ENCODE data around the gene TIMP2. TPM values are rescaled to one million over a fixed set of nuclear protein-coding genes. Genes with fewer than 3 reads are reported as not detected.
A peak's percentile ranks its signal among the peaks of the same experiment; 100 is the strongest.

Gene TIMP2
- total RNA-seq, 1 donor from 2014 or later, result 318 TPM

DNA sequence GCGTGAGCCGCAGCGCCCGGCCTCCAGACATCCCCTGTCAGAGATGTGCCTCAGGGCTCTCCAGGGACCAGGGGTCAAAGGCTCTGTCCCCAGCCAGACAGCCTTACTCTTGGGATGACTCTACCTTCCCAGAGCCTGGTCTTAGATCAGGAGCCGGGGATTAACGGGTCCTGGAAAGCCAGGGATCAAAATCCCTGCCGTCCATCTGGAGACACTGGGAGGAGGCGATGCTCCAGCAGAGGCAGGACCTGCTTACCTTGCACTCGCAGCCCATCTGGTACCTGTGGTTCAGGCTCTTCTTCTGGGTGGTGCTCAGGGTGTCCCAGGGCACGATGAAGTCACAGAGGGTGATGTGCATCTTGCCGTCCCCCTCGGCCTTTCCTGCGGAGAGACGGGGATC is 67.9 kb downstream of the TIMP2 start:
- Histone ChIP-seq H3K27ac (no peak overlapping the region), H3K27me3 (no peaks in the 10 kb centered on the region), H3K4me1 (peaks cover 8% of the 10 kb centered on the region), H3K4me3 (no peak overlapping the region), H3K9me3 (no peaks in the 10 kb centered on the region), H3K36me3 (peaks cover 43% of the 10 kb centered on the region)
- no peak for ATAC-seq
- no peak for DNase-seq
- intact Hi-C loops (cut with DNase I), result no loop called here
- TF ChIP-seq, protein P1, sequence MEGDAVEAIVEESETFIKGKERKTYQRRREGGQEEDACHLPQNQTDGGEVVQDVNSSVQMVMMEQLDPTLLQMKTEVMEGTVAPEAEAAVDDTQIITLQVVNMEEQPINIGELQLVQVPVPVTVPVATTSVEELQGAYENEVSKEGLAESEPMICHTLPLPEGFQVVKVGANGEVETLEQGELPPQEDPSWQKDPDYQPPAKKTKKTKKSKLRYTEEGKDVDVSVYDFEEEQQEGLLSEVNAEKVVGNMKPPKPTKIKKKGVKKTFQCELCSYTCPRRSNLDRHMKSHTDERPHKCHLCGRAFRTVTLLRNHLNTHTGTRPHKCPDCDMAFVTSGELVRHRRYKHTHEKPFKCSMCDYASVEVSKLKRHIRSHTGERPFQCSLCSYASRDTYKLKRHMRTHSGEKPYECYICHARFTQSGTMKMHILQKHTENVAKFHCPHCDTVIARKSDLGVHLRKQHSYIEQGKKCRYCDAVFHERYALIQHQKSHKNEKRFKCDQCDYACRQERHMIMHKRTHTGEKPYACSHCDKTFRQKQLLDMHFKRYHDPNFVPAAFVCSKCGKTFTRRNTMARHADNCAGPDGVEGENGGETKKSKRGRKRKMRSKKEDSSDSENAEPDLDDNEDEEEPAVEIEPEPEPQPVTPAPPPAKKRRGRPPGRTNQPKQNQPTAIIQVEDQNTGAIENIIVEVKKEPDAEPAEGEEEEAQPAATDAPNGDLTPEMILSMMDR (IDR thresholded peaks at IDR 0.05), result no peak

DNA sequence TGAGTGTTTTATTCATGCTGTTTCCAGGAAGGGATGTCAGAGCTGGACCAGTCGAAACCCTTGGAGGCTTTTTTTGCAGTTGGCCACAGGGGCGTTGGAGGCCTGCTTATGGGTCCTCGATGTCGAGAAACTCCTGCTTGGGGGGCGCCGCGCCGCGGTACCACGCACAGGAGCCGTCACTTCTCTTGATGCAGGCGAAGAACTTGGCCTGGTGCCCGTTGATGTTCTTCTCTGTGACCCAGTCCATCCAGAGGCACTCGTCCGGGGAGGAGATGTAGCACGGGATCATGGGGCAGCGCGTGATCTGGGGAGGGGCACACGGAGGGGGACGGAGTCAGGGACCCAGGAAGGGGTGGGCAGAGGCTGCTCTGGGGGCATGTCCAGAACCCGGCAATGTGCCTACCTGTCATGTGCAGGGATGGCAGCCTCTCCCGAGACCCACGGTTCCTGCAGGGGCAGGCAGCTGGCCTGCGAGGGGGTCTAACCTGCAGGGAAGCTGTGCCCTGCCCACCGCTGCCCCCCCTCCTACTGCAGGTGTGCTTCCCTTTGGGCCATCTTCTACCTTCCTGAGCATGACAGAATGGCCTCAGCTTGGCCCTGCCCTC is 69.5 kb downstream of the TIMP2 start:
- ATAC-seq (no peak), DNase-seq (no peak)
- Histone ChIP-seq H3K4me1 (no peaks in the 10 kb centered on the region), H3K9me3 (no peaks in the 10 kb centered on the region), H3K36me3 (peaks cover 43% of the 10 kb centered on the region), H3K27me3 (no peaks in the 10 kb centered on the region), H3K27ac (no peak overlapping the region), H3K4me3 (no peak overlapping the region)
- intact Hi-C loops (cut with DNase I), result no loop called here
- TF ChIP-seq, protein P1 (IDR thresholded peaks at IDR 0.05), result no peak

DNA sequence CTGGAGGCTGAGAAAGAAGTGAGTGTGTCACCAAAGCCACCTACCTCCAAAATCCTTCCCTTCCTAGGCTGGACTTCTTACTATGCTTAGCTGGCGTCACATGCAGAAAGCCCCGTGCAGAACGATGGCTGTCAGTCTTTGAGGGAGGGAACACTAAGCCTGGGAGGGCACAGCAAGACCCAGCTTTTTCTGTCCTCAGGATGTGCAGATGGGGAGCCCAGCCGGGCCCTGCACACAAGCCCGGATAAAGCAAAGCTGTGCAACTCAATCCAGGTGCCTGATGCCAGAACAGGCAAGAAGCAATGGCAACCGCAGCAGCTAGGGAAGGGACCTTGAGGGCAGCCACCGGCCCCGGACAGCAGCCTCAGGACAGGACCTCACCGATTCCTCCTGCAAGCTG is 70.7 kb downstream of the TIMP2 start:
- Histone ChIP-seq H3K27me3 (no peaks in the 10 kb centered on the region), H3K4me1 (no peaks in the 10 kb centered on the region), H3K9me3 (no peaks in the 10 kb centered on the region), H3K27ac (no peak overlapping the region), H3K36me3 (peaks cover 43% of the 10 kb centered on the region), H3K4me3 (no peak overlapping the region)
- no peak for DNase-seq
- intact Hi-C loops (cut with DNase I), result no loop called here
- no peak for ATAC-seq
- TF ChIP-seq, protein P1 (IDR thresholded peaks at IDR 0.05), result no peak

DNA sequence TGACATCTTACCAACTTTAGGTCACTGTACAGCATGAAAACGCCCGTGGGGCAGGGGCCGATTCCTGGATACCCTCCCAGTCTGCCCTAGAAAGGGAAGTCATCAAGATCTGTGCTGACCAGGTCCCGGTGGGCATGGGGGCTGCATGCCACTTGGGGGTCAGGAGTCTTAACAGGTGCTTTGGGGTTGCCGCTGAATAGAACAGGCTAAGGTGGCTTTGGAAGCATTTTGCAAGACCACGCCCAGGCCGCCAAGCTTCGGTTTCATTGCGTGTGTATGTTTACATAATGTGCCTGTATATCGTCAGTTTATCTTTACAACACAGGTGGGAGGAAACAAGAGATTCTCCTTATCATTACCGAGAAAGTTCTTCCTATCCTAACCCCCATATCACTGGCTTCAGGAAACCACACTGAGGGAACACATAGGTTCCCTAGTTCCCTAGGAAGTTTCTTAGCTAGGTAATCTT is 71.2 kb downstream of the TIMP2 start:
- H3K9me3 ChIP-seq, result no peaks in the 10 kb centered on the region
- no peaks in the 10 kb centered on the region for H3K4me1 ChIP-seq
- H3K27me3 ChIP-seq, result no peaks in the 10 kb centered on the region
- ATAC-seq (no peak), DNase-seq (no peak)
- no peak overlapping the region for H3K4me3 ChIP-seq
- H3K36me3 ChIP-seq, result peaks cover 43% of the 10 kb centered on the region
- no peak overlapping the region for H3K27ac ChIP-seq
- intact Hi-C loops (cut with DNase I), result no loop called here
- TF ChIP-seq, protein P1 (IDR thresholded peaks at IDR 0.05), result no peak

DNA sequence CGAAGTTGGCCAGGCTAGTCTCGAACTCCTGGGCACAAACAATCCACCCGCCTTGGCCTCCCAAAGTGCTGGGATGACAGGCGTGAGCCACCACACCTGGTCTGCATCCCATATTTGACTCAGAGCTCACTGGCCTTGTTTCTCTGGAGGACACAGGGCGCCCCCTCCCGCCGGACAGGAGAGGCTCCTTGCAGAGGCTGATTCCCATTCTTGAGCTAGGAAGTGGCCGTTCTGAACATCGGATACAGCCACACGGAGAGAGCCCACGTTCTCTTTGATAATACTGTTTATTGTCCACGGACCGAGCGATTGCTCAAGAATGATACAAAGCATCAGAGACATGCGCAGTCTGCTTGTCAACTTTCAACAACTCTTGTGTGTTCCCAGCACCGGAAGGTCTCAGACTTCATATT is 72.5 kb downstream of the TIMP2 start:
- TF ChIP-seq, protein P1 (IDR thresholded peaks at IDR 0.05), result peak; percentile 24
- Histone ChIP-seq H3K27ac (peak overlapping the region; percentile 17), H3K36me3 (peaks cover 42% of the 10 kb centered on the region), H3K27me3 (no peaks in the 10 kb centered on the region), H3K4me3 (no peak overlapping the region), H3K9me3 (no peaks in the 10 kb centered on the region), H3K4me1 (no peaks in the 10 kb centered on the region)
- no peak for DNase-seq
- peak; percentile 48 for ATAC-seq
- intact Hi-C loops (cut with DNase I), result no loop called here

DNA sequence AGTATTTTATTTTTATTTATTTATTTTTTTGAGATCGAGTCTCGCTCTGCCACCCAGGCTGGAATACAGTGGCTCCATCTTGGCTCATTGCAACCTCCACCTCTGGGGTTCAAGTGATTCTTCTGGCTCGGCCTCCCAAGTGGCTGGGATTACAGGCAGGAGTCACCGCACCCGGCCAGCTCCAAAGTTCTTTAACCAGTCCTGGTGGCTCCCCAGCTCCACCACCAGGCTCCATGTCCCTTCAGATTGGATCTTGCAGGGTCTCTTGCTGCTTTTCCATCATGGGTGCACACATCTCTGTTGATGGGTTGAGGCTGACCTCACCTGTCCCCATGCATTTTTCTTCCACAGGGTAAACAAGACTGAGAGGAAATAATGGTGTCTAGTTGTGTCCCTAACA is 76.2 kb downstream of the TIMP2 start:
- H3K4me1 ChIP-seq, result no peaks in the 10 kb centered on the region
- DNase-seq, result no peak
- no peak overlapping the region for H3K4me3 ChIP-seq
- intact Hi-C loops (cut with DNase I), result no loop called here
- H3K36me3 ChIP-seq, result peaks cover 10% of the 10 kb centered on the region
- ATAC-seq, result no peak
- H3K27me3 ChIP-seq, result no peaks in the 10 kb centered on the region
- no peak overlapping the region for H3K27ac ChIP-seq
- no peaks in the 10 kb centered on the region for H3K9me3 ChIP-seq
- TF ChIP-seq, protein P1 (IDR thresholded peaks at IDR 0.05), result no peak
